ENCODE data around the gene ATG10.
"Not testable (repeated sequence)": the region's sequence is repeated elsewhere in the genome, so short reads cannot be mapped to it uniquely, and the experiment has no call there.

Gene ATG10

DNA sequence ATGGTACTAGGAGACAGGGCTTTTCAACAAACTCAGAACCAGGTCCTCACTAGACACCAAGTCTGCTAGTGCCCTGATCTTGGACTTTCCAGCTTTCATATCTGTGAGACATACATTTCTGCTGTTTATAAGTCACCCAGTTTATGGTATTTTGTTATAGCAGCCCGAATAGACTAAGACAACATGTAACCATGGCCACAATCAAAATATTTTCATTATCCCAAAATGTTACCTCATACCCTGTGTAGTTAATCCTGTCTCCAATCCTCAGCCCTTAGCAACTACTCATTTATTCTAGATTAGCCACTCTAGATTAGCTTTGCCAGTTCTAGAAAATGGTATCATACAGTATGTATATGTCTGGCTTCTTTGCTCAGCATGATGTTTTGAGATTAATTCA lies 6.3 kb upstream of the ATG10 start:
- TF ChIP-seq, protein P1, sequence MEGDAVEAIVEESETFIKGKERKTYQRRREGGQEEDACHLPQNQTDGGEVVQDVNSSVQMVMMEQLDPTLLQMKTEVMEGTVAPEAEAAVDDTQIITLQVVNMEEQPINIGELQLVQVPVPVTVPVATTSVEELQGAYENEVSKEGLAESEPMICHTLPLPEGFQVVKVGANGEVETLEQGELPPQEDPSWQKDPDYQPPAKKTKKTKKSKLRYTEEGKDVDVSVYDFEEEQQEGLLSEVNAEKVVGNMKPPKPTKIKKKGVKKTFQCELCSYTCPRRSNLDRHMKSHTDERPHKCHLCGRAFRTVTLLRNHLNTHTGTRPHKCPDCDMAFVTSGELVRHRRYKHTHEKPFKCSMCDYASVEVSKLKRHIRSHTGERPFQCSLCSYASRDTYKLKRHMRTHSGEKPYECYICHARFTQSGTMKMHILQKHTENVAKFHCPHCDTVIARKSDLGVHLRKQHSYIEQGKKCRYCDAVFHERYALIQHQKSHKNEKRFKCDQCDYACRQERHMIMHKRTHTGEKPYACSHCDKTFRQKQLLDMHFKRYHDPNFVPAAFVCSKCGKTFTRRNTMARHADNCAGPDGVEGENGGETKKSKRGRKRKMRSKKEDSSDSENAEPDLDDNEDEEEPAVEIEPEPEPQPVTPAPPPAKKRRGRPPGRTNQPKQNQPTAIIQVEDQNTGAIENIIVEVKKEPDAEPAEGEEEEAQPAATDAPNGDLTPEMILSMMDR (conservative IDR thresholded peaks at IDR 0.05; ENCODE audit: low read depth, low read length): no peak
- H3K4me3 ChIP-seq (ENCODE audit: low read length): no peak overlapping the region
- no peak for DNase-seq (ENCODE audit: low read depth)

DNA sequence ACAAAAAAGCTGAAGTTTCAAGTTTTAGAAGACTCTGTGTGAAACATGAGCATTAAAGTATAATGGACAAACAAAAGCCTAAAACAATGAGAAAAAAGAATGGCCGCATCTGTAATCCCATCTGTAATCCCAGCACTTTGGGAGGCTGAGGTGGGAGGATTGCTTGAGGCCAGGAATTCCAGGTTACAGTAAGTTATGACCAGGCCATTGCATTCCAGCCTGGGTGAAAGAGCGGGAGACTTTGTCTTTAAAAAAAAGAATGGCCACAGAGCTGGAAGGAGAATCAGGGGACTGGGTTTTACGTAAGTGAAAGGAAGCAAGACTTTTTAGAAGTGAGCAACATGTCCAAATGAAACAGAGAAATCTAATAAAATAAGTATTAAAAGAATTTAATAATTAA lies 2.6 kb upstream of the ATG10 start:
- no peak overlapping the region for H3K4me3 ChIP-seq (ENCODE audit: low read length)
- TF ChIP-seq, protein P1 (conservative IDR thresholded peaks at IDR 0.05; ENCODE audit: low read depth, low read length): no peak
- DNase-seq (ENCODE audit: low read depth): no peak

DNA sequence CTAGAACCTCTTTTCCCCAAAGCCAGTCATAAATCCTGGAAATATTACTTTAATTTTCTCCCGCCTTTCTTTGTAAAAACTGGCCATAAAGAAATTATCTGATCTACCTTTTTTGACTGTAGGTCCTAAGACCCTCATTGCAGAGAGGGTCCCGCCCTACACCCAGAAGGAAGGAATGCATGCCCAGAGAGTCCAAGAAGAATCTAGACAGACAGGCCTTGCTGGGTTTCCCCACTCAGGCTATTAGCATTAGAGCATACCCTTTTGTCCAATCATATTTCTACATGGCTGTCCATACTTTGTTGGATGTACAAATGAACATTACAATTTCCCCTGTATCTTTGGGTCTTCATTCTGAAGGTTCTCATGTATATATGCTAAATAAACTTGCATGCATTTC lies 1.9 kb upstream of the ATG10 start:
- DNase-seq (ENCODE audit: low read depth): no peak
- H3K4me3 ChIP-seq (ENCODE audit: low read length): no peak overlapping the region
- TF ChIP-seq, protein P1 (conservative IDR thresholded peaks at IDR 0.05; ENCODE audit: low read depth, low read length): no peak

DNA sequence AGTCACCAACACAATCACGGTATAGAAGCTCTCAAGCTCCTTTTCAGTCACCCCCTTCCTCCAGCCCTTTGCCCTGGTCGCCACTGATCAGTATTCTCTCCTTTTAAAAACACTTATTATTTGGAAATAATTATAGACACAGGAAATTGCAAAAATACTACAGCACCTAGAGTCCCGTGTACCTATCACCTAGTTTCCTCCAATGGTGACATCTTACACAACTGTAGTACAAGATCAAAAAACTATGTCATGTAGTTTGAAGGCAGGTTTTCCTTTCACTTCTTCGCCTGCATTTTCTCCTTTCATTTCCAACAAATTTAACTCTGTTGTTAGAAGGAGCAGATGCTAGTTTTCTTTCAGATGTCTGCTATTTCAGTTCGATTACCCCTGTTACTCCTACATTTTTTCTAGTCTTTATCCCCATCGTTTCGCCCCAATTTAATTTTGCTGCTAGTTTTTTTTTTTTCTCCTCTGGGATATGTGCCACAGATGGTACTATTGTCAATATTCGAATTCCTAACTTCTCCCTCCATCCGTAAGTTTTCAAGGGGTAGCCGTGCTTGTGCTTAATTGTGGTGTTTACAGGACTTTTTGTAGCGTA lies 612 bp upstream of the ATG10 start:
- peak overlapping the region; percentile 92 for H3K4me3 ChIP-seq (ENCODE audit: low read length)
- no peak for DNase-seq (ENCODE audit: low read depth)
- TF ChIP-seq, protein P1 (conservative IDR thresholded peaks at IDR 0.05; ENCODE audit: low read depth, low read length): no peak

DNA sequence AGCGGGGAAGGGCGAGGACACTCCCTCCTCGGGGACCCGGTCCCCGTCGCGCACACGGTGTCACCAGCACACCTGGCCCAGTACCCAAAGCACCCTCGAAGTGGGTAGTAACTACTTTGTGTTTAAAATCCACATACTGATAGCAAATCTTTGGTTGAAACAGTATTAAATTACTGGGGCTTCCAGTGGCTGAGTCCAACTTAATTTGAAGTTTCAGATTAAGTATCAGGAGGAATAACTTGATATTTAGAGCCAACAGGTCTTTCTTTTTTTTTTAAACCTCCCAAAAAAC lies 615 bp downstream of the ATG10 start:
- peak overlapping the region; percentile 92 for H3K4me3 ChIP-seq (ENCODE audit: low read length)
- DNase-seq (ENCODE audit: low read depth): no peak
- TF ChIP-seq, protein P1 (conservative IDR thresholded peaks at IDR 0.05; ENCODE audit: low read depth, low read length): no peak

DNA sequence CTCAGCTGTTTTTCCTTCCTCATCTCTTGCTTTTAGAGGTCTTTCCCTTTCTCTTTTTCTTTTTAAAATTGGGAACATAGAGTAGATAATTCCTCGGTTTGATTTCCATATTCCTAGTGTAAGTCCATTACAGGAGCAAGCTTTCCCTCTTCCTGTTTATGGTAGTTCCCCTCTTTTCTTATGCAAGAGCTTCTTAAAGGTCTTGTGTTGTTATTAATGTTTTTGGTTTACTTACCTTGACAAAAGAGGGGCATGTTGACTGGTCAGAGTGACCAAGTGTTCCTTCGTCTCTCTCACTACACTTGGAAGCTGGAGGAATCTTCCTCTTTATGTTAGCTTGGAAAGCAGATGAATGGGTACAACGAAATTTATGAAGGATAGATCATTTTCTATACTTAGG lies 8.3 kb downstream of the ATG10 start:
- TF ChIP-seq, protein P1 (conservative IDR thresholded peaks at IDR 0.05; ENCODE audit: low read depth, low read length): no peak
- H3K4me3 ChIP-seq (ENCODE audit: low read length): no peak overlapping the region
- DNase-seq (ENCODE audit: low read depth): no peak

DNA sequence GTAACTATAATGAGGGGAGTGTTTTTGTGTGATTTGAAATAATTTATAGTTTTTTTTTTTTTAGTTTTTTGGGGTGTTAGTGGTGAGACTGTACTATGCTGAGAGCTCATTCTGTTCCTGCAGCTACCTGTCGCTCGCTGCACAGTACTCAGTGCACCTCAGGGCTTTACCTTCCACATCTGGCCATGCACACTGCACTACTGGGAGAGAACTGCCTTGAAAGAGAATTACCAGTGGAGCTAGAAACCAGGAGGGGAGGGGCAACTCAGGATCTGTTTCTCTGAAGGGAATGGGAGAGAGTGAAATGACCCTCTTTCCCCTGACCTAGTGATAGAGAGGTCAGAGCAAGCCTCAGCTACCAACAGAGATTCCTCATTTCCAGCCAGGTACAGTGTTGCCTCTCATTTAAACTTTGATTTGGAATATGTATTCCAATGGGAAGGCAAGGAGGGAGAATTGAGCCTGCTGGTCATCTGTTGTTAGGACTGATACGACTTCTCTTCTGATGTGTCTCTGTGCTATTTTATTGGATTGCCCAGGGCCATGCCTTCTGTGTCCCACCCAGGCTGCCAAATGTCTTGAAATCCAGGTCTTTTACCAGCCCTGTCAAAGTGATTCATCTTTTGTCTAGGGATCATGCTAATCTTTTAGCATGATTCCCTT lies 8.9 kb downstream of the ATG10 start:
- no peak overlapping the region for H3K4me3 ChIP-seq (ENCODE audit: low read length)
- TF ChIP-seq, protein P1 (conservative IDR thresholded peaks at IDR 0.05; ENCODE audit: low read depth, low read length): no peak
- DNase-seq (ENCODE audit: low read depth): no peak

DNA sequence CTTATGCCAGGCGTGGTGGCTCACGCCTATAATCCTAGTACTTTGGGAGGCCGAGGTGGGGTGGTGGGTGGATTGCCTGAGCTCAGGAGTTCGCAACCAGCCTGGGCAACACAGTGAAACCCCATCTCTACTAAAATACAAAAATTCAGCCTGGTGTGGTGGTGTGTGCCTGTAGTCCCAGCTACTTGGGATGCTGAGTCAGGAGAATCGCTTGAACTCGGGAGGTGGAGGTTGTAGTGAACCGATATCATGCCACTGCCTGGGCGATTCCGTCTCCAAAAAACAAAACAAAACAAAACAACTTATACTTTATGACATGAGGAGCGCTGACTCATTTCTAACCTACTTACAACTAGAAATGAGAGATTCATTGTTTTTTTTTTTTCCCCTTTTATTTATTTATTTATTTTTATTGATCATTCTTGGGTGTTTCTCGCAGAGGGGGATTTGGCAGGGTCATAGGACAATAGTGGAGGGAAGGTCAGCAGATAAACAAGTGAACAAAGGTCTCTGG lies 10.4 kb downstream of the ATG10 start:
- not testable (repeated sequence) for DNase-seq (ENCODE audit: low read depth); H3K4me3 ChIP-seq (ENCODE audit: low read length)

DNA sequence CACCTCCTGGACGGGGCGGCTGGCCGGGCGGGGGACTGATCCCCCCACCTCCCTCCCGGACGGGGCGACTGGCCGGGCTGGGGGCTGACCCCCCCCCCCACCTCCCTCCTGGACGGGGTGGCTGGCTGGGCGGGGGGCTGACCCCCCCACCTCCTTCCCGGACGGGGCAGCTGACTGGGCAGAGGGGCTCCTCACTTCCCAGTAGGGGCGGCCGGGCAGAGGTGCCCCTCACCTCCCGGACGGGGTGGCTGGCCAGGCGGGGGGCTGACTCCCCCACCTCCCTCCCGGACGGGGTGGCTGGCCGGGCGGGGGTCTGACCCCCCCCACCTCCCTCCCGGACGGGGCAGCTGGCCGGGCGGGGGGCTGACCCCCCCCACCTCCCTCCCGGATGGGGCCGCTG lies 11.3 kb downstream of the ATG10 start:
- not testable (repeated sequence) for DNase-seq (ENCODE audit: low read depth)

DNA sequence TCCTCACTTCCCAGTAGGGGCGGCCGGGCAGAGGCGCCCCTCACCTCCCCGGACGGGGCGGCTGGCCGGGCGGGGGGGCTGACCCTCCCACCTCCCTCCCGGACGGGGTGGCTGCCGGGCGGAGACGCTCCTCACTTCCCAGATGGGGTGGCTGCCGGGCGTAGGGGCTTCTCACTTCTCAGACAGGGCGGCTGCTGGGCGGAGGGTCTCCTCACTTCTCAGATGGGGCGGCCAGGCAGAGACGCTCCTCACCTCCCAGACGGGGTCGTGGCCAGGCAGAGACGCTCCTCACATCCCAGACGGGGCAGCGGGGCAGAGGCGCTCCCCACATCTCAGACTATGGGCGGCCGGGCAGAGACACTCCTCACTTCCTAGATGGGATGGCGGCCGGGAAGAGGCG lies 11.7 kb downstream of the ATG10 start:
- H3K4me3 ChIP-seq (ENCODE audit: low read length); DNase-seq (ENCODE audit: low read depth): not testable (repeated sequence)

More for the DNA sequence above, 11.3 kb downstream of the ATG10 start:
- H3K4me3 ChIP-seq (ENCODE audit: low read length): not testable (repeated sequence)
